OCI-M1 (cell line): ENCODE measurements around the gene GATA5.

ENCODE experiments used
- DNase-seq: peaks from one replicate; lab custom pipeline; 2025; lab: John Stamatoyannopoulos, UW

Gene GATA5

GRCh38 chr20:62475772-62476055, at the start of gene GATA5:
Gene GATA5, minus strand, starts transcription at chr20:62475995. Its CDS starts 474 bp downstream, at chr20:62475521.
- no peak for DNase-seq

GRCh38 chr20:62525014-62525413, 49.2 kb upstream of the GATA5 start:
- DNase-seq, result no peak

- peak; percentile 41 for DNase-seq
Observed at GRCh38 chr20:62524505-62524911, 48.7 kb upstream of the GATA5 start.

GRCh38 chr20:62523473-62524203, 47.8 kb upstream of the GATA5 start:
- peak; percentile 74 for DNase-seq

- no peak for DNase-seq
Observed at GRCh38 chr20:62522748-62523396, 47.1 kb upstream of the GATA5 start.

- DNase-seq, result no peak
Observed at GRCh38 chr20:62519826-62520225, 44.0 kb upstream of the GATA5 start.

GRCh38 chr20:62518911-62519310, 43.1 kb upstream of the GATA5 start:
- DNase-seq, result no peak

GRCh38 chr20:62517901-62518610, 42.3 kb upstream of the GATA5 start:
- no peak for DNase-seq

- no peak for DNase-seq
Observed at GRCh38 chr20:62517168-62517567, 41.4 kb upstream of the GATA5 start.

- peak; percentile 28 for DNase-seq
Observed at GRCh38 chr20:62516338-62516737, 40.5 kb upstream of the GATA5 start.

GRCh38 chr20:62515826-62516225, 40.0 kb upstream of the GATA5 start:
- DNase-seq, result no peak

- no peak for DNase-seq
Observed at GRCh38 chr20:62515280-62515679, 39.5 kb upstream of the GATA5 start.

- DNase-seq, result no peak
Observed at GRCh38 chr20:62513991-62514390, 38.2 kb upstream of the GATA5 start.

- DNase-seq, result no peak
Observed at GRCh38 chr20:62511915-62512610, 36.3 kb upstream of the GATA5 start.

- no peak for DNase-seq
Observed at GRCh38 chr20:62511300-62511914, 35.6 kb upstream of the GATA5 start.

GRCh38 chr20:62508641-62509051, 32.9 kb upstream of the GATA5 start:
- DNase-seq, result no peak

GRCh38 chr20:62507991-62508640, 32.3 kb upstream of the GATA5 start:
- no peak for DNase-seq

- DNase-seq, result no peak
Observed at GRCh38 chr20:62507323-62507722, 31.5 kb upstream of the GATA5 start.

GRCh38 chr20:62506791-62507190, 31.0 kb upstream of the GATA5 start:
- DNase-seq, result no peak

GRCh38 chr20:62506087-62506486, 30.3 kb upstream of the GATA5 start:
- no peak for DNase-seq

GRCh38 chr20:62505337-62506045, 29.7 kb upstream of the GATA5 start:
- DNase-seq, result no peak
